Adipocyte (in vitro differentiated cells): Measurements from ENCODE around the gene KIF4B.
"Not testable (repeated sequence)": the region's sequence is repeated elsewhere in the genome, so short reads cannot be mapped to it uniquely, and the experiment has no call there.

Source experiments
- DNase-seq: peaks from one replicate; pipeline ENCODE4 v3.0.0-alpha.2; 2015; ENCODE audit warnings: low read depth
- H3K27me3 ChIP-seq: replicated peaks from 2 replicates; pipeline ENCODE4 v1.7.0; 2013; ENCODE audit warnings: mild to moderate bottlenecking, low read length, moderate library complexity; ENCODE audit not compliant: control insufficient read depth, insufficient read depth
- H3K36me3 ChIP-seq: 2 replicates; pipeline ENCODE4 v1.7.0; 2013; ENCODE audit warnings: low read length, mild to moderate bottlenecking, moderate library complexity; ENCODE audit not compliant: control insufficient read depth, insufficient read depth, severe bottlenecking
- H3K4me1 ChIP-seq: 2 replicates; pipeline ENCODE4 v1.7.0; 2013; ENCODE audit warnings: mild to moderate bottlenecking, low read length, moderate library complexity; ENCODE audit not compliant: control insufficient read depth, insufficient read depth
- H3K4me3 ChIP-seq: 2 replicates; pipeline ENCODE4 v1.7.0; 2013; ENCODE audit warnings: mild to moderate bottlenecking, low read length, moderate library complexity
- H3K9ac ChIP-seq: 2 replicates; pipeline ENCODE4 v1.7.0; 2013; ENCODE audit warnings: mild to moderate bottlenecking, low read length, moderate library complexity
- H3K9me3 ChIP-seq: 2 replicates; pipeline ENCODE4 v1.7.0; 2013; ENCODE audit warnings: mild to moderate bottlenecking, low read length, moderate library complexity; ENCODE audit not compliant: control insufficient read depth

The KIF4B gene

DNA sequence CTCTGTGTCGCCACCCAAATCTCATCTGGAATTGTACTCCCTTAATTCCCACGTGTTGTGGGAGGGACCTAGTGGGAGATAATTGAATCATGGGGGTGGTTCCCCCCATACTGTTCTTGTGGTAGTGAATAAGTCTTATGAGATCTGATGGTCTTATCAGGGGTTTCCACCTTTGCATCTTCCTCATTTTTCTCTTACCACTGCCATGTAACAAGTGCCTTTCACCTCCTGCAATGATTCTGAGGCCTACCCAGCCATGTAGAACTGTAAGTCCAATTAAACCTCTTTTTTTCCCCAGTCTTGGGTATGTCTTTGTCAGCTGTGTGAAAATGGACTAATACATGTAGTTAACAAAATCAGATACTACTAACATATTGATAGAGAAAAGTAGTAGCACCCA lies 35.3 kb upstream of the KIF4B start:
- H3K9me3 ChIP-seq, H3K36me3 ChIP-seq, DNase-seq, H3K27me3 ChIP-seq, H3K9ac ChIP-seq, H3K4me3 ChIP-seq, H3K4me1 ChIP-seq: not testable (repeated sequence)

DNA sequence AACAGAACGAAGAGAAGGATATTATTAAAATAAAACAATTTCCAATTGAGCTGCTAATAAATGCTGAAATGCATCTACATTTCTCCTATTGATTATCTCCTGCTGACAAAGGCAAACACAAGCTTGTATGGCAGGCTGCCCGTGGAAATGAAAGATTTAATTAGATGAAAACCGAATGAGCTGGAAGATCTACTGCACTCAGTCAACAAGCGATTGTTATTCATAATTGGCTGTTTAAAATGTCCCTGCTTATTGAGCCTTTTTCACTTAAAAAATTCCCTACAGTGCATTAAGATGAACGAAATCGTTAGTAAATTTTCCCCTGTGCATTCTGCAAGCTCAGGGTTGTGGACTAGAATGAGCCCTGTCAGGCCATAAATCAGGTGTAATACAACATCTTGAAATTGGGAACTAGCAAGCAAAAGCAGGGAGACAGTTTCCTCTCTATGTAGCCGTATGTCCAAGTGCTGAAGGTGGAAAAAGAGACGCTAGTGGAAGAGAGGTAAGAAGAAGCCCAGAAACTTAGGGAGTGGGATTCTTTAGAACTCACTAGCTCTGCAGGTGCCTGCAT lies 28.5 kb upstream of the KIF4B start:
- H3K9ac ChIP-seq: no peak overlapping the region
- peaks cover 3% of the 10 kb centered on the region for H3K27me3 ChIP-seq
- DNase-seq: no peak

DNA sequence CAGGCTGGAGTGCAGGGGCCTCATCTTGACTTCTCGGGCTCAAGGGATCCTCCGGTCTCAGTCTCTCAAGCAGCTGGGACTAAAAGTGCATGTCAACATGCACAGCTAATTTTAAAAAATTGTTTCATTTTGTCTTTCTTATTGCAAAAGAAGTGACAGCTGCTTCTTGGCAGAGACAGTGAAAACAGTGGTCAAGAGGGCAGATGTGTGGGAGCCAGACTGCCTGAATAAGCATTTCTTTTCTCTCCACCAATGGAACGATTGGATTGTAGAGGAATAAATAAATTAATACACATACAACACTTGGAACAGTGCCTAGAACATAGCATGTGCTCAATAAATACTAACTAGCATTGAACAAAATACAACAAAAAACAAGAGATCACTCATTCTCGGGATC lies 27.4 kb upstream of the KIF4B start:
- Histone ChIP-seq H3K4me3 (no peak overlapping the region), H3K27me3 (peaks cover 3% of the 10 kb centered on the region), H3K4me1 (peaks cover 14% of the 10 kb centered on the region), H3K9me3 (no peaks in the 10 kb centered on the region), H3K36me3 (no peaks in the 10 kb centered on the region), H3K9ac (no peak overlapping the region)
- DNase-seq: no peak

More for the DNA sequence above, 28.5 kb upstream of the KIF4B start:
- Histone ChIP-seq H3K4me1 (peaks cover 14% of the 10 kb centered on the region), H3K9me3 (no peaks in the 10 kb centered on the region), H3K36me3 (no peaks in the 10 kb centered on the region), H3K4me3 (no peak overlapping the region)

DNA sequence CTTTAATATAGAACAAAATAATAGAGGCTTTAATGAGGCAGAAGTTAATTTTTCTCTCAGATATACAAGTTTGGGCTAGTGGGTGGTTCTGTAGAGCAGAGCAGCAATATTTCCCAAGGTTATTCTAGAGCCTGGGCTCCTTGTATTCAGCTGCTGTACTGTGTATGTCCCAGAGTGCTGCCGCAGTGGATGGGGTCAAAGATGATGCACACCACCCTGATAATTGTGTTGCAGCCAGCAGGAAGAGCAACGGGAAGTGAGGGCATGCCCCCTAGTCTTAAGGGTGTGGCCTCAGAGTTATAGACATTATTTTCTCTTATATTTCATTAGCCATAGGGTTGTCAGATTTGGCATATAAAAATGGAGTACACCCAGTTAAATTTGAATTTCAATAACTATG lies 23.9 kb upstream of the KIF4B start:
- H3K27me3 ChIP-seq: peaks cover 7% of the 10 kb centered on the region
- H3K4me1 ChIP-seq: peaks cover 14% of the 10 kb centered on the region
- no peak overlapping the region for H3K9ac ChIP-seq
- no peaks in the 10 kb centered on the region for H3K36me3 ChIP-seq
- no peak overlapping the region for H3K4me3 ChIP-seq
- no peak for DNase-seq
- no peaks in the 10 kb centered on the region for H3K9me3 ChIP-seq

DNA sequence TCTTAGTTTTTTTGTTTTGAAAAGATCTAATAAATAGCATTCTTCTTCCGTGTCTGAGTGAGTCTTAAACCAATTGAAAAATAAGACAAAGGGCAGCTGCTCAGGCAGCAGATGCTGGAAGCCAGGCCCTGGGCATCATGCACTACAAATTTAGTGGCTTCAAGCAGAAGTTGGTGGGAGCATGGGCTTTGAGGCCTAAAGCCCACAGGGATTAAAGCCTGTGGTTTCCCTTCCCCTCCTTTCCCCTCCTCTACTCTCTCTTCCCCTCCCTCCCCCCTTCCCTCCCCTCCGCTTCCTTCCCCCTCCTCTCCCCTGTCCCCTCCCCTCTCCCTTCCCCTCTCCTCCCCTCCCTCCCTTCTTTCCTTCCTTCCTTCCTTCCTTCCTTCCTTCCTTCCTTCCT lies 20.1 kb upstream of the KIF4B start:
- Histone ChIP-seq H3K9me3 (no peaks in the 10 kb centered on the region), H3K9ac (no peak overlapping the region), H3K27me3 (peaks cover 16% of the 10 kb centered on the region), H3K4me3 (no peak overlapping the region), H3K4me1 (no peaks in the 10 kb centered on the region), H3K36me3 (no peaks in the 10 kb centered on the region)
- no peak for DNase-seq

DNA sequence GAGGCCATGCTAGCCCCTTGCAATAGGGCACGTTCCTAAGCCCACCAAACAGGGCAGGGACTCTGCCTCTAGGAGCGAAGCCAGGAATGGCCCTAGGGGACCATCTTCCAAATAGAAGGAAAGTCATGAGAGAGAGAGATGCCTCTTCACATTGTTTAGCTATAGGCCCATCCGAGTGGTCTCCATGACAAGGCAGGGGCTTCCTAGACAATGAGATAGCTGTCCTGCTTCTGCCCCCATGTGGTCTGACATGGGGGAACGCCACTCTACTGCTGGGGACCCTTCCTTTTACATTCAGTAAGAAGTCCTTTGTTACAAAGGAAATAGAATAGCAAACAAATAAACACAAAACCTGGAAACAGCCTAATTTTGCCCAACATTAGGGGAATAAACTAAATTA lies 17.9 kb upstream of the KIF4B start:
- no peak for DNase-seq
- Histone ChIP-seq H3K4me1 (no peaks in the 10 kb centered on the region), H3K27me3 (peaks cover 17% of the 10 kb centered on the region), H3K9ac (no peak overlapping the region), H3K36me3 (no peaks in the 10 kb centered on the region), H3K4me3 (no peak overlapping the region), H3K9me3 (no peaks in the 10 kb centered on the region)

DNA sequence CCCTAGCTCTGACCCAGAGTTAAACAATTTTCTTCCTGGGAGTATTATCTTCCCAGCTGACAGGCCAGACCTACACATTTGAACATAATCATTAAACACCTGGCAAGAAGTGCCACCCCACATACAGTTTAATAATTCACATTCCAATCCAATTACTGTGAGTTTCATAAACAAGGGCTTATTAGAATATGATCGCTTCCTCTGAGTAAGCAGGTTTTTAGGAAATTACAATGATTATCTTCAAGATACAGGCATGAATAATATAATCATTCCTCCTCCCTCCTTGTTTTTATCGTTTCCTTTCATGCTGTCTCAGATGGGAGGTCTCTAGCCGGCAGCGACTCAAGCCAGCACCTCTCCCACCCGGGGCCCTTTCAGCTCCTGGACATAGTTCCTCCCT lies 15.8 kb upstream of the KIF4B start:
- H3K36me3 ChIP-seq: no peaks in the 10 kb centered on the region
- no peak overlapping the region for H3K4me3 ChIP-seq
- no peaks in the 10 kb centered on the region for H3K4me1 ChIP-seq
- H3K27me3 ChIP-seq: peaks cover 12% of the 10 kb centered on the region
- H3K9ac ChIP-seq: no peak overlapping the region
- DNase-seq: no peak
- no peaks in the 10 kb centered on the region for H3K9me3 ChIP-seq

DNA sequence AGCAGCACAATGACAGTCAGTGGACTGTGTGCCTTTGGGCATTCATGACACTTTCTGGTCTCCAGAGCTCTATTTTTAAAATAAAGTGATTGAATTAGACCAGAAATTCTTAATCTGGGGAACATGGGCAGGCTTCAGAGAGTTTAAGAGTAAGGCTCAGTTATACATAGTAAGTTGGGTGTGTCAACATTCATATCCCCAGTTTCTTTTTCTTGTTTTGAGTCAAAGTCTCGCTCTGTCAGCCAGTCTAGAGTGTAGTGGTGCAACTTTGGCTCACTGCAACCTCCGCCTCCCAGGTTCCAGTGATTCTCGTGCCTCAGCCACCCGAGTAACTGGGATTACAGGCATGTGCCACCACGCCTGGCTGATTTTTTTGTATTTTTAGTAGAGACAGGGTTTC lies 13.7 kb upstream of the KIF4B start:
- Histone ChIP-seq H3K9me3 (no peaks in the 10 kb centered on the region), H3K4me1 (no peaks in the 10 kb centered on the region), H3K36me3 (no peaks in the 10 kb centered on the region), H3K4me3 (no peak overlapping the region), H3K27me3 (peaks cover 12% of the 10 kb centered on the region), H3K9ac (no peak overlapping the region)
- no peak for DNase-seq

DNA sequence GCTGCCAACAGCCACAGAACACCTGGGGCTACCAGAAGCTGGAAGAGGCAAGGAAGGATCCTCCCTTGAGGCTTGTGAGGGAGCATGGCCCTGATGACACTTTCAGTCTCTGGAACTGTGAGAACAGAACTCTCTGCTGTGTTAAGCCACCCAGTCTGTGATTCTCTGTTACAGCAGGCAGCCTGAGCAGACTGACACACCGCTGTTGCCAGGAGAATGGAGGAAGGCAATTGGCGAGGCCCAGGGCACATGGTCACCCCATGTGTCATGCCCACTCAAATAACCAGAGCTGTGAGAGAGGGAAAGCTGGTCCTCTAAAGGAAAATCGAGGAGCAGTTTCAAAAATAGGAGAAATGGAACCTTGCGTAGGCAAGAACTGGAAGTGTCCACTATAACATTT lies 12.0 kb upstream of the KIF4B start:
- Histone ChIP-seq H3K27me3 (peaks cover 3% of the 10 kb centered on the region), H3K4me1 (no peaks in the 10 kb centered on the region), H3K36me3 (no peaks in the 10 kb centered on the region), H3K4me3 (no peak overlapping the region), H3K9me3 (no peaks in the 10 kb centered on the region), H3K9ac (no peak overlapping the region)
- no peak for DNase-seq

DNA sequence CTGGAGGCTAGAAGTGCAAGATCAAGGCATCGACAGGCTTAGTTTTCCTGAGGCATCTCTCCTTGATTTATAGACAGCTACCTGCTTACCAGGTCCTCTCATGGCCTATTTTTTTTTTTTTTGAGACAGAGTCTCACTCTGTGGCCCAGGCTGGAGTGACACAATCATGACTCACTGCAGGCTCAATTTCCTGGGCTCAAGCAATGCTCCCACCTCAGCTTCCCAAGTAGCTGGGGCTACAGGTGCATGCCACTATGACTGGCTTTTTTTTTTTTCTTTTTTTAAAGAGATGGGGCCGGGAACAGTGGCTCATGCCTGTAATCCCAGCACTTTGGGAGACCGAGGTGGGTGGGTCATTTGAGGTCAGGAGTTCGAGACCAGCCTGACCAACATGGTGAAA lies 10.8 kb upstream of the KIF4B start:
- not testable (repeated sequence) for H3K4me1 ChIP-seq, H3K9me3 ChIP-seq, H3K36me3 ChIP-seq, H3K27me3 ChIP-seq, H3K9ac ChIP-seq, DNase-seq, H3K4me3 ChIP-seq

DNA sequence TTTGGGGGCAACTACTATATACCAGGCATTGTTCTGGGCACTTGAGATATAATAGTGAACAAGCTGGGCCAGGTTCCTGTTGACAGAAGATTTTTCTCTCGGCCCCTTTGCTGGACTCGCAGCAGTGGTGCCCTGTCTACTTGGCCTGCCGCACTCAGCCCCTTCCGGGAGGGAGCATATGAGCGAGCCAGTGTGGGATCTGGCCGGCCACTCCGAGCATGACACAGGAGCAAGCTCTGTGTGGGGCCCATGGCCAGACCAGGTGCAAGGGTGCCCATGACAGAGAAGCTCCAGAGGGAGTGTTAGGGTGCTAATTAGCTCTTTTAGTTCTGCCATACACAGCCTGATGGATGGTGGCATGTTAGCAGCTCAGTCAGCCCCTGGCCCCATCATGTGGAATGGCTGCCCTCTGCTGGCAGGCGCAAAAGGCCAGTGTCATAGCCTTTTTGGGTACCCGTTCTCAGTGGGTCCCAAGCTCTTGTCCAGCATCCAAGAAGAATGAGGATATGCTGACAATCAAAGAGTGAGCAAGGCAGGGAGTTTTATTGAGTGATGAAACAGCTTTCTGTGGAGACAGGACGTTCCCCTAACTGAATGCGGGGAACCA lies 9.3 kb upstream of the KIF4B start:
- Histone ChIP-seq H3K4me1 (no peaks in the 10 kb centered on the region), H3K4me3 (no peak overlapping the region), H3K27me3 (peaks cover 6% of the 10 kb centered on the region), H3K36me3 (no peaks in the 10 kb centered on the region), H3K9ac (no peak overlapping the region), H3K9me3 (no peaks in the 10 kb centered on the region)
- DNase-seq: no peak

DNA sequence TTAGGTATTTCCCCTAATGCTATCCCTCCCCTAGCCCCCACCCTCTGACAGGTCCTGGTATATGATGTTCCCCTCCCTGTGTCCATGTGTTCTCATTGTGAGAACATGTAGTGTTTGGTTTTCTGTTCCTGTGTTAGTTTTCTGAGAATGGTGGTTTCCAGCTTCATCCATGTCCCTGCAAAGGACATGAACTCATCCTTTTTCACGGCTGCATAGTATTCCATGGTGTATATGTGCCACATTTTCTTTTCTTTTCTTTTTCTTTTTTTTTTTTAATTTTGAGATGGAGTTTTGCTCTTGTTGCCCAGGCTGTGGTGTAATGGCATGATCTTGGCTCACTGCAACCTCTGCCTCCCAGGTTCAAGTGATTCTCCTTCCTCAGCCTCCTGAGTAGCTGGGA lies 7.3 kb upstream of the KIF4B start:
- H3K36me3 ChIP-seq: not testable (repeated sequence)

More for the DNA sequence above, 7.3 kb upstream of the KIF4B start:
- not testable (repeated sequence) for H3K9me3 ChIP-seq, H3K4me3 ChIP-seq, H3K4me1 ChIP-seq, H3K9ac ChIP-seq, DNase-seq, H3K27me3 ChIP-seq
